ENCODE measurements around the gene TMEM232.

- TF ChIP-seq, protein P1, sequence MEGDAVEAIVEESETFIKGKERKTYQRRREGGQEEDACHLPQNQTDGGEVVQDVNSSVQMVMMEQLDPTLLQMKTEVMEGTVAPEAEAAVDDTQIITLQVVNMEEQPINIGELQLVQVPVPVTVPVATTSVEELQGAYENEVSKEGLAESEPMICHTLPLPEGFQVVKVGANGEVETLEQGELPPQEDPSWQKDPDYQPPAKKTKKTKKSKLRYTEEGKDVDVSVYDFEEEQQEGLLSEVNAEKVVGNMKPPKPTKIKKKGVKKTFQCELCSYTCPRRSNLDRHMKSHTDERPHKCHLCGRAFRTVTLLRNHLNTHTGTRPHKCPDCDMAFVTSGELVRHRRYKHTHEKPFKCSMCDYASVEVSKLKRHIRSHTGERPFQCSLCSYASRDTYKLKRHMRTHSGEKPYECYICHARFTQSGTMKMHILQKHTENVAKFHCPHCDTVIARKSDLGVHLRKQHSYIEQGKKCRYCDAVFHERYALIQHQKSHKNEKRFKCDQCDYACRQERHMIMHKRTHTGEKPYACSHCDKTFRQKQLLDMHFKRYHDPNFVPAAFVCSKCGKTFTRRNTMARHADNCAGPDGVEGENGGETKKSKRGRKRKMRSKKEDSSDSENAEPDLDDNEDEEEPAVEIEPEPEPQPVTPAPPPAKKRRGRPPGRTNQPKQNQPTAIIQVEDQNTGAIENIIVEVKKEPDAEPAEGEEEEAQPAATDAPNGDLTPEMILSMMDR (IDR thresholded peaks at IDR 0.05; ENCODE audit: low read length): no peak
- TF ChIP-seq EZH2 (IDR thresholded peaks at IDR 0.05; ENCODE audit: borderline replicate concordance, low read length): no peak
Measured at GRCh38 chr5:110594866-110595265, 131.6 kb downstream of the TMEM232 start.

All from OCI-LY1 (cell line).